Activated CD4-positive, alpha-beta memory T cell treated with anti-CD3 and anti-CD28 coated beads for 36 hours (primary cell): ENCODE results near the gene MPPED2. TPM values are rescaled to one million over a fixed set of nuclear protein-coding genes. Genes with fewer than 3 reads are reported as not detected.

Source experiments
- CTCF ChIA-PET: fragments of 350-600 bp; sonication (Branson Sonifier 250); formaldehyde crosslinking; loops from one replicate; lab custom pipeline; 2021; ENCODE audit warnings: antibody characterized with exemption, inconsistent platforms; lab: Charles Lee
- POLR2A ChIA-PET: fragments of 350-600 bp; sonication (Branson Sonifier 250); formaldehyde crosslinking; loops from one replicate; lab custom pipeline; 2021; ENCODE audit warnings: antibody characterized with exemption; lab: Charles Lee
- DNase-seq: peaks from one replicate; pipeline ENCODE4 v3.0.0-alpha.2; 2020
- H3K27ac Mint-ChIP-seq: one replicate; pipeline ENCODE4 v1.8.0; 2021; ENCODE audit warnings: mixed read lengths
- H3K27me3 Mint-ChIP-seq: one replicate; pipeline ENCODE4 v1.8.0; 2021; ENCODE audit warnings: mixed read lengths
- H3K36me3 Mint-ChIP-seq: one replicate; pipeline ENCODE4 v1.8.0; 2021; ENCODE audit warnings: mixed read lengths
- H3K4me1 Mint-ChIP-seq: one replicate; pipeline ENCODE4 v1.8.0; 2021; ENCODE audit warnings: low read depth, mixed read lengths
- H3K4me3 Mint-ChIP-seq: one replicate; pipeline ENCODE4 v1.8.0; 2021; ENCODE audit warnings: mild to moderate bottlenecking, mixed read lengths
- H3K9me3 Mint-ChIP-seq: one replicate; pipeline ENCODE4 v1.8.0; 2021; ENCODE audit warnings: mixed read lengths
- intact Hi-C: fragments of 100-400 bp; cut with micrococcal nuclease; formaldehyde crosslinking; loops from one replicate; pipeline ENCODE4 v1.15.1; 2023
- total RNA-seq, 2 experiments: library from RNA; stranded (reverse); gene quantifications; one replicate each; pipeline ENCODE4 v1.2.3, GENCODE V29; 2021

The MPPED2 gene
- total RNA-seq, 2 experiments from 2014 or later, result not detected

DNA sequence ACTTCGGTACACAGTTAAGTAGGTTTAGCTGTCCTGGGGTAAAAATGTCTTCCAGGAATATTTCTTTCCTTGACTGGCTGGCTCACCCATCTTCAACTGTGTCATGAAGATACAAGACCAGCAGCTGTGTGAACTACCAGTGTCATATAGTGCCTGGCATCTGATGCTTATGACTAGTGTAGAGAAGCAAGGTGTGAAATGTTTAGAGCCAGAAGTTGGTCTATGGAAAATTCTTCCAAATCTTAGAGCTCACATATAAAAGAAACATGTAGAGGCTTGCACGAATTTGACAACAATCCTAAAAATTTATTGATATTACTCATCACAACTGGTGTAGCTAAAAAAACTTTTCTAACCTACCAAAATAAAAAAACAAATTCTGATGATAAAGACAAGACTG is 208.8 kb downstream of the MPPED2 start:
- Mint-ChIP-seq H3K36me3 (no peaks in the 10 kb centered on the region), H3K27me3 (no peaks in the 10 kb centered on the region), H3K27ac (no peak overlapping the region), H3K4me3 (no peak overlapping the region), H3K4me1 (no peaks in the 10 kb centered on the region), H3K9me3 (no peaks in the 10 kb centered on the region)
- intact Hi-C loops, result no loop called here
- no peak for DNase-seq
- CTCF ChIA-PET, result no interaction called here
- POLR2A ChIA-PET, result no interaction called here

GRCh38 chr11:30370164-30370563 is 216.0 kb downstream of the MPPED2 start:
- Mint-ChIP-seq H3K4me1 (no peaks in the 10 kb centered on the region), H3K4me3 (no peak overlapping the region), H3K9me3 (no peaks in the 10 kb centered on the region), H3K27ac (no peak overlapping the region), H3K36me3 (no peaks in the 10 kb centered on the region), H3K27me3 (peaks cover 2% of the 10 kb centered on the region)
- ChIA-PET POLR2A (no interaction called here), CTCF (no interaction called here)
- intact Hi-C loops, result no loop called here
- no peak for DNase-seq

DNA sequence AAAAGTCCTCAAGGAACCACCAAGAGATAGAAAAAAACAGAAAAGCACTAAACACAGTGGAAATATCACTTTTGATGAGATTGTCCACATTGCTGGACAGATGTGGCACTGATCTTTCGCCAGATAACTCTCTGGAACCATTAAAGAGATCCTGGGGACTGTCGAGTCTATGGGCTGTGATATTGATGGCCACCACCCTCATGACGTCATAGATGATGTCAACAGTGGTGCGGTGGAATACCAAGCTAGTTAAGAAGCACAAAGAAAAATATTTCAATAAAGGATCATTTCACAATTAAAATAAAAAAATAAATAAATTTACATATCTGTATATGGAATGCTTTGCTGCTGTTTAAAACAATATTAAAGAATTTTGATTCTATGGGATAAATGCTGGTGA is 217.8 kb downstream of the MPPED2 start:
- Mint-ChIP-seq H3K4me1 (no peaks in the 10 kb centered on the region), H3K27ac (no peak overlapping the region), H3K9me3 (no peaks in the 10 kb centered on the region), H3K36me3 (no peaks in the 10 kb centered on the region), H3K4me3 (no peak overlapping the region), H3K27me3 (peaks cover 2% of the 10 kb centered on the region)
- DNase-seq, result no peak
- ChIA-PET POLR2A (no interaction called here), CTCF (no interaction called here)
- intact Hi-C loops, result no loop called here

- ChIA-PET CTCF (no interaction called here), POLR2A (no interaction called here)
- H3K27ac Mint-ChIP-seq, result no peak overlapping the region
- H3K9me3 Mint-ChIP-seq, result no peaks in the 10 kb centered on the region
- H3K4me1 Mint-ChIP-seq, result no peaks in the 10 kb centered on the region
- no peaks in the 10 kb centered on the region for H3K36me3 Mint-ChIP-seq
- intact Hi-C loops, result no loop called here
- no peak overlapping the region for H3K4me3 Mint-ChIP-seq
- DNase-seq, result no peak
- peaks cover 2% of the 10 kb centered on the region for H3K27me3 Mint-ChIP-seq
Observed at GRCh38 chr11:30365793-30366517, 220.2 kb downstream of the MPPED2 start.

- CTCF ChIA-PET, result no interaction called here
- POLR2A ChIA-PET, result no interaction called here
- Mint-ChIP-seq H3K27me3 (peaks cover 2% of the 10 kb centered on the region), H3K4me1 (no peaks in the 10 kb centered on the region), H3K9me3 (no peaks in the 10 kb centered on the region), H3K36me3 (no peaks in the 10 kb centered on the region), H3K4me3 (no peak overlapping the region), H3K27ac (no peak overlapping the region)
- intact Hi-C loops, result no loop called here
- DNase-seq, result no peak
Observed at GRCh38 chr11:30364837-30365482, 221.2 kb downstream of the MPPED2 start.

DNA sequence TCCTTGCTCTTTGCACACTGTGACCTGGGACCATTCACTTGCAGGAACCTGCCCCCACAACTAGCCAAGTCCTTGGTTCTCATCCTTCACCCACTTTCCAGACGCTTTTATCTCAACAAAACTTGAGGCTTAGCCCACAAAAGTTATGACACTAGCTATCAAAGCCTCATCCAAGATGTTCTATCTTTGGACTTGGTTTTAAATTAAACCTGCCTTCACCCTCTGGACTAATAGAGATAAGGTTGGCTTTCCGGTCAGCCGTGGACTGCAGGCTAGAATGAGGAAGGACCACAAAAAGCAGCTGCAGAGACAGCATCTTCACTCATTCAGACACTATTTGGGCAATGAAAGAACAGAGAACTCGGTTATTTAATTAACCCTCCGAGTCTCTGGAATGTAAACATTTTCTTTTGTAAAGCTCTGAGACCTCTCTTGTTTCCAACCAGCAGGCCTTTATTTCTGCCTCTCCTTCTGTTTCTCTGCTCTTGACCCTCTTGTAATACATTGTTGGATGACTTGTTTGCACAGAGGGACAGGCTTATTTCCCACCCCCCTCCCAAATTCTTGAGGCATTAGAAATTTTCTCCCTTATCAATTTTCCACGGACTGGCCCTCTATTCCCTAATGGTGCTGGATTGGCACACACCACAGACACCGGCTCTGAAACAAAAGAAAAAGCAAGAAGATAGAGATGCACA is 221.9 kb downstream of the MPPED2 start:
- Mint-ChIP-seq H3K27ac (no peak overlapping the region), H3K36me3 (no peaks in the 10 kb centered on the region), H3K4me3 (no peak overlapping the region), H3K9me3 (no peaks in the 10 kb centered on the region), H3K27me3 (no peaks in the 10 kb centered on the region), H3K4me1 (no peaks in the 10 kb centered on the region)
- POLR2A ChIA-PET, result no interaction called here
- DNase-seq, result no peak
- intact Hi-C loops, result no loop called here
- CTCF ChIA-PET, result interaction anchor here (0.7 kb wide), 1 partner anchor 49 kb away, joined by 3 read pairs; no protein-coding TSS in a partner anchor

- DNase-seq, result no peak
- Mint-ChIP-seq H3K36me3 (no peaks in the 10 kb centered on the region), H3K4me1 (no peaks in the 10 kb centered on the region), H3K27ac (no peak overlapping the region), H3K4me3 (no peak overlapping the region), H3K9me3 (no peaks in the 10 kb centered on the region), H3K27me3 (peaks cover 6% of the 10 kb centered on the region)
- intact Hi-C loops, result no loop called here
- ChIA-PET CTCF (interaction anchor here (1.0 kb wide), 1 partner anchor 27 kb away, joined by 3 read pairs; no protein-coding TSS in a partner anchor), POLR2A (no interaction called here)
Observed at GRCh38 chr11:30360741-30361140, 225.4 kb downstream of the MPPED2 start.
